Fibroblast of the aortic adventitia (primary cell): ENCODE data around the gene CFAP58. TPM values are rescaled to one million over a fixed set of nuclear protein-coding genes. Genes with fewer than 3 reads are reported as not detected.

Experiments used
- DNase-seq: peaks from one replicate; pipeline ENCODE4 v3.0.0-alpha.2; 2010; ENCODE audit warnings: low read depth
- H3K4me3 ChIP-seq: 2 replicates; pipeline ENCODE4 v1.5.1; 2011; ENCODE audit warnings: low read depth, mild to moderate bottlenecking, control low read depth, low read length, moderate library complexity
- total RNA-seq: library from RNA; depleted of rRNA; stranded (reverse); fragments of >200 nt; gene quantifications from 2 replicates; pipeline ENCODE4 v1.2.3, GENCODE V29; 2012; ENCODE audit warnings: low replicate concordance
- TF ChIP-seq, protein P1 (sequence below): IDR thresholded peaks from 2 replicates; pipeline ENCODE4 v1.5.1; 2011; ENCODE audit warnings: mild to moderate bottlenecking, low read length, control low read depth, inconsistent platforms; ENCODE audit not compliant: insufficient read depth

The CFAP58 gene
- total RNA-seq = 0.36 and 0.98 TPM in 2 replicates

DNA sequence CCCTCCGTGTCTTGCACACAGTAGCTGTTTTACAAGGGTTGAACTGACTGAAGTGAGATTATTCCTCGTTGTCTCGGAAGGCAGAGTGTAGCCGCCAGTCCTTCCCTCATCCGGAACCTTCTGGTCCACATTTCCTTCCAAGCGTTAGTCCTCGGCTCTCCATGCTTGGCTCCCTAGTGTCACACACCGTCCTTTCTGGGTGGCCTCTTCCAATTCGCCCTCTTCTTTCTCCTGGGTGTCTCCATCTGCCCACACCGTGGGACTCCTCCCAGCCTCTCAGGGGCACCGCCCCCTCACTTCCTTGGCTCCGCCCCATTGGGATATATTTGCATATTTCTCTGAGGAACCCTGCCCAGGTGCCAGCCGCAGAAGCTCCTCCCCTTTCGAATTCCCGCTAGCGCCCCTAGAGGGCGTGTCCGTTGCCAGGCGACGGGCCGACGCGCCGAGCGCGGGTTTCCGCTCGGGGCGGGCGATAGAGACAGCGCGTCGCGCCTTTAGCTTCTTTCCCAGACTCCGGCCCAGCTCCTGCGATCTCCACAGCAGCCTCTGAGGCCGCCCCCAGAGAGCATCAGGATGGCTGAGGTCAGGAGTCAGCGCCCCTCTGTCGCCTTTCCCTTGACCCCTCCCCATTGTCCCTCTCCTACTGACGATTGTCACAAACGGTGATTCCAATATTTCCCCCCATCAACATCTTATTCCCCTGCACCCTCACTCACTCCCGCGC, at the start of gene CFAP58:
Gene CFAP58, plus strand, starts transcription at position 509 of the 724 bp plus-strand sequence. Its CDS starts 65 bp downstream, at position 574.
- peak; percentile 81 for DNase-seq
- peak within 1 kb of the TSS; percentile 76 for H3K4me3 ChIP-seq
- TF ChIP-seq, protein P1, sequence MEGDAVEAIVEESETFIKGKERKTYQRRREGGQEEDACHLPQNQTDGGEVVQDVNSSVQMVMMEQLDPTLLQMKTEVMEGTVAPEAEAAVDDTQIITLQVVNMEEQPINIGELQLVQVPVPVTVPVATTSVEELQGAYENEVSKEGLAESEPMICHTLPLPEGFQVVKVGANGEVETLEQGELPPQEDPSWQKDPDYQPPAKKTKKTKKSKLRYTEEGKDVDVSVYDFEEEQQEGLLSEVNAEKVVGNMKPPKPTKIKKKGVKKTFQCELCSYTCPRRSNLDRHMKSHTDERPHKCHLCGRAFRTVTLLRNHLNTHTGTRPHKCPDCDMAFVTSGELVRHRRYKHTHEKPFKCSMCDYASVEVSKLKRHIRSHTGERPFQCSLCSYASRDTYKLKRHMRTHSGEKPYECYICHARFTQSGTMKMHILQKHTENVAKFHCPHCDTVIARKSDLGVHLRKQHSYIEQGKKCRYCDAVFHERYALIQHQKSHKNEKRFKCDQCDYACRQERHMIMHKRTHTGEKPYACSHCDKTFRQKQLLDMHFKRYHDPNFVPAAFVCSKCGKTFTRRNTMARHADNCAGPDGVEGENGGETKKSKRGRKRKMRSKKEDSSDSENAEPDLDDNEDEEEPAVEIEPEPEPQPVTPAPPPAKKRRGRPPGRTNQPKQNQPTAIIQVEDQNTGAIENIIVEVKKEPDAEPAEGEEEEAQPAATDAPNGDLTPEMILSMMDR = peak; percentile 64

- TF ChIP-seq, protein P1 = no peak
- DNase-seq = no peak
- H3K4me3 ChIP-seq = no peak overlapping the region
These were observed 49.3 kb upstream of the CFAP58 start for GRCh38 chr10:104304356-104304745.

DNA sequence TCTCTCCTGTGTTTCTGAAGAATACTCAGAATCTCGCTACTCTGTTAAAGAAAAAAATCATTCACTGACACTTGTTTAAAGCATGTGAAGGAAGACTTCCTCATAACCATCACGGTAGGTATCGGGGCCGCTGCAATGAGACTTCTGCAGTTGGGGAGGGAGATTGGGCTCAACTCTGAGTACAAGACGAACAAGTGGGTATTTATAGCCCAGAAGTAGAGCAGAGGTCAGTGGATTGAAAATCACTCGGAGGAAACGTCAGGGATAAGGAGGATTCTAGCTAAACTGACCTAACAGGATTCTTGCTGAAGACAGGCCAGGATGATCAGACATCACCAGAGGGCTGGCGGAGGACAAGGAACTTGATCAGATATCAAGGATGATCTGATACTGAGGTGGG, 48.7 kb upstream of the CFAP58 start:
- no peak for DNase-seq
- TF ChIP-seq, protein P1 = no peak
- no peak overlapping the region for H3K4me3 ChIP-seq

DNA sequence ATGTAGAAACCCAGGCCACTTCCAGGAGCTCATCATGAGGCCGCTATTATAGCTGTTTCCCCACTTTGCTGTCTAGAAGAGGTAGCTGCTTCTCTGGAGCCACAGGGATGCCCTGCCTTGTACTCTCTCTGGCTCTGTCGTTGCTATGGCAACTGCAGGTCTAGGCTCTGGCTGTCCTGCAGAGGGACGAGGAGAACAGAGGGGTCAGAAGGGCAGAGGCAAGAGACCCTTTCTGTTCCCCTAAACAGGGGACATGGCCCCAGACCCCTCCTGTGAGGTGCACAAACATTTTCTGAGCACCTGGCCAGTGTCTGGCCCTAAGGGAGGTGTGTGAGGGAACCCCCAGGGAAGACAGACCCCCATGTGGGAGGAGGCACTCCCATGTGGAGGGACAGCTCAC, 46.7 kb upstream of the CFAP58 start:
- DNase-seq = no peak
- TF ChIP-seq, protein P1 = no peak
- H3K4me3 ChIP-seq = no peak overlapping the region

DNA sequence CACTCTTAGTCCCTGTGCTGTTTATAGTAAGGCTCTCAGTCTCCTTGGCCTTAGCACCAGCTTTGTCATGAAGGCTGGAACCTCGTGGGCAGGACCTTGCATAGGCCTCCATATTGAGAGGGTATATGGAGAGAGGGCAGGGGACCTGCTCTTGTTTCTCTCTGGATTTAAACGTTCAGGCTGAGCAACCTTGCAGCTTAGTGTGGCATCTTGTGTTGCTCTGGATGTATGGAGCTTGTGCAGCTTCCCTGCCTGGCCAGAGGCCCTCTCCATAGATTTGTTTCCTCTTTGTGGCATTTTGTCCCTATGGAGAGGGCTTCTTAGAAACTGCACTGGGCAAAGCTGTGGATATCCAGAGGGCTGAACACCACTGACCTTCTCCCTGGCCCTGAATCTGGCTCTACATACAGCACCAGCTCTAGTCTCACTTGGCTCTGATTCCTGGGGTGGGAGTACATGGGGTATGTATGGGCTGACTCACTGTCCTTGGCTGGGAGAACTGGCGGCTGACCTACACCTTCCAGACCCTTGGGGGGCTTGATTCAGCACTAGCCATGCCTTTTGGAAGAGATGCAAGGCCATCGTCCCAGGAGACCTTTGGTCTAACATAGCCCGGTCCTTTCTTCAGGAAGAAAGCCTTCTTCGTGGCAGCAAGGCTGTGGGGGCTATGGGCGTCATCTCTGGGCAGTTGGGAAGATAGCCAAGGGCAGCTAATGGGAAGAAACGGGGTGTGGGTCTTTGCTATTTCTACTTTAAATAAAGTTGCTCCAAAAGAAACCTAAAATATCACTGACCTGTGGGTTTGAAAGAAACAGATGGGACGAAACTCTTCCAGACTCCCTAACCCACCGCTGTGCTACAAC, 45.8 kb upstream of the CFAP58 start:
- TF ChIP-seq, protein P1 = no peak
- no peak overlapping the region for H3K4me3 ChIP-seq
- peak; percentile 45 for DNase-seq

- TF ChIP-seq, protein P1 = no peak
- DNase-seq = no peak
- no peak overlapping the region for H3K4me3 ChIP-seq
These were observed 45.2 kb upstream of the CFAP58 start for GRCh38 chr10:104308439-104308903.
